Adrenal gland (tissue), 12 donors: Measurements from ENCODE around the gene SYNE2. TPM values are rescaled to one million over a fixed set of nuclear protein-coding genes. Genes with fewer than 3 reads are reported as not detected.
A peak's percentile ranks its signal among the peaks of the same experiment; 100 is the strongest.

Experiments used
- DNase-seq, 7 donors: peaks; one replicate each; pipeline ENCODE4 v3.0.0-alpha.2; 2019 to 2020
- H3K27ac ChIP-seq, 5 donors: fragments of 200-600 bp; sonication (generic) in 4 of 5; 1 replicate in 3 of 5; 2 replicates in 2 of 5; pipeline versions ENCODE4 v1.5.1 to v1.8.0; 2016 to 2020; ENCODE audit warnings: mild to moderate bottlenecking in 1 of 5
- H3K27me3 ChIP-seq: fragments of 200-600 bp; 2 replicates; pipeline ENCODE4 v1.8.0; 2021
- H3K36me3 ChIP-seq, 2 donors: fragments of 200-600 bp; replicated peaks in 1 of 2; 1 replicate in 1 of 2; 2 replicates in 1 of 2; pipeline versions ENCODE4 v1.5.1 to v1.8.0; 2018 to 2022
- H3K4me1 ChIP-seq, 2 donors: fragments of 200-600 bp; replicated peaks in 1 of 2; 1 replicate in 1 of 2; 2 replicates in 1 of 2; pipeline versions ENCODE4 v1.5.1 to v1.8.0; 2018 to 2021
- H3K4me3 ChIP-seq, 4 donors: fragments of 200-600 bp; sonication (generic) in 3 of 4; one replicate each; pipeline ENCODE4 v1.5.1; 2016 to 2018
- H3K9me3 ChIP-seq, 3 donors: fragments of 200-600 bp; sonication (generic) in 1 of 3; replicated peaks in 1 of 3; 1 replicate in 2 of 3; 2 replicates in 1 of 3; pipeline versions ENCODE4 v1.5.1 to v1.8.0; 2016 to 2021
- CTCF ChIP-seq, 6 experiments: fragments of 450-650 bp in 4 of 6; fragments of 200-600 bp in 2 of 6; sonication (generic) in 1 of 6; IDR thresholded peaks; 1 replicate in 5 of 6; 2 replicates in 1 of 6; pipeline versions ENCODE4 v1.5.1 to v1.8.0; 2016 to 2021; ENCODE audit warnings: antibody characterized with exemption in 6 of 6, mild to moderate bottlenecking in 2 of 6, moderate library complexity in 1 of 6
- POLR2A ChIP-seq, 2 donors: fragments of 450-650 bp; IDR thresholded peaks; one replicate each; pipeline ENCODE4 v1.6.1; 2017; ENCODE audit warnings: antibody characterized with exemption in 2 of 2, mild to moderate bottlenecking in 2 of 2, moderate library complexity in 1 of 2
- WGBS, 4 donors: extraction: QIAGEN DNeasy Blood & Tissue Kit in 2 of 4; methylation state at CpG; one replicate each; pipeline versions ENCODE4 v1.1.5 to v1.1.7; 2013 to 2017; 5-methylcytosine and 5-hydroxymethylcytosine counted together
- intact Hi-C, 2 donors: fragments of 100-400 bp; cut with DNase I; formaldehyde crosslinking; loops; one replicate each; pipeline versions ENCODE4 v1.14.1 to v1.15.0; 2022 to 2023
- polyA plus RNA-seq, 3 donors: library from polyadenylated mRNA; stranded (reverse); fragments of 200-250 nt in 2 of 3; fragments of 350-450 nt in 1 of 3; fragmentation: Illumina TruSeq in 1 of 3; extraction: RNeasy Lipid Tissue Mini Kit (QIAGEN cat#74804) in 1 of 3; gene quantifications; one replicate each; pipeline ENCODE4 v1.2.3, GENCODE V29; 2013 to 2014
- total RNA-seq, 9 donors: library from RNA; depleted of rRNA in 4 of 9; stranded (reverse); fragments of >200 nt in 4 of 9; fragments of 120-200 nt in 1 of 9; fragmentation: NEBNext Ultra II Directional in 1 of 9; extraction: Animal tissue kit (Norgen Biotek cat#: 25700) in 1 of 9; gene quantifications; one replicate each; pipeline versions ENCODE4 v1.1.0 to v1.2.4, GENCODE V29; 2013 to 2023
- donor health status: healthy with polysubstance abuse.
- donor health status: Bipolar disorder and iron deficiency.
- donor health status: DM: yes; HTN: yes; CAD: no.
- donor health status: DM: no; HTN: no; CAD: no.
- donor health status: DM: no; HTN: no; CAD: no.
- donor health status: DM: yes; HTN: yes; CAD: no.

SYNE2 gene
- total and polyA plus RNA-seq, 12 donors, result 21.4 to 140 (median 56.1) TPM

DNA sequence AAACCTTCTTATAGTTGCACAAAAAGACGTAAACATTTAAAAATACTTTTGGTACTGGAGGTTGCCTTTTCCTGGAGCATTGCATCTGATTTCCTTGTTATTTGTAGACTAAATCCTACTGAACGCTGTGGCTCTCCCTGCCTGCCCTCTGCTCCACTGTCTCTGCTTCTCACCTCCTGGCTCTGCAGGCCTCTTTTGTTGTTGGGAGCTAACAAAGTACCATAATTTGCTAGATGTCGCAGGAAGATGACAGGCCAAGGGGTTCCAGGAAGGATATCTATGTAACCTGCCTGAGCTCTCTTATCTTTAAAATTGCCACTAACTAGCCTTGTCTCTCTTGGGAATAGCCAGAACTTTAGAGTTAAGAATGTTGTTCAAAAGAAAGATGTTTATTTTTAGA, 21.4 kb downstream of the SYNE2 start:
- WGBS, 4 donors, result 62 to 71% (median 69%) methylated on average over 3 of the region's 3 CpGs
- intact Hi-C loops, result no loop called here
- H3K27ac ChIP-seq, result peak overlapping the region in 2 of 5 donors; percentile 48 to 69

GRCh38 chr14:63875311-63875710, 22.5 kb downstream of the SYNE2 start:
- peak overlapping the region in 1 of 5 donors; percentile 67 for H3K27ac ChIP-seq
- DNase-seq, result peak in 1 of 7 donors; percentile 21
- no peak for TF ChIP-seq POLR2A (IDR thresholded peaks at IDR 0.05)
- no peak for TF ChIP-seq CTCF (IDR thresholded peaks at IDR 0.05)

More for the DNA sequence above, 21.4 kb downstream of the SYNE2 start:
- Histone ChIP-seq H3K9me3 (no peaks in the 10 kb centered on the region), H3K4me1 (peaks cover 6 to 24% of the 10 kb centered on the region in 2 donors), H3K4me3 (no peak overlapping the region), H3K27me3 (no peaks in the 10 kb centered on the region), H3K36me3 (no peaks in the 10 kb centered on the region)
- TF ChIP-seq CTCF (IDR thresholded peaks at IDR 0.05) (no peak), POLR2A (IDR thresholded peaks at IDR 0.05) (no peak)
- no peak for DNase-seq

GRCh38 chr14:63877550-63877939, 24.7 kb downstream of the SYNE2 start:
- Histone ChIP-seq H3K9me3 (no peaks in the 10 kb centered on the region), H3K27me3 (no peaks in the 10 kb centered on the region), H3K4me3 (no peak overlapping the region), H3K36me3 (no peaks in the 10 kb centered on the region), H3K27ac (peak overlapping the region in 1 of 5 donors; percentile 56), H3K4me1 (peaks cover 6 to 24% of the 10 kb centered on the region in 2 donors)
- WGBS, 4 donors, result 95 to 100% (median 97%) methylated on average over 3 of the region's 3 CpGs
- no peak for DNase-seq
- TF ChIP-seq CTCF (IDR thresholded peaks at IDR 0.05), result no peak
- no peak for TF ChIP-seq POLR2A (IDR thresholded peaks at IDR 0.05)
- intact Hi-C loops, result no loop called here

More at GRCh38 chr14:63875311-63875710, 22.5 kb downstream of the SYNE2 start:
- intact Hi-C loops, result no loop called here
- Histone ChIP-seq H3K27me3 (no peaks in the 10 kb centered on the region), H3K36me3 (no peaks in the 10 kb centered on the region), H3K4me1 (peaks cover 6 to 24% of the 10 kb centered on the region in 2 donors), H3K9me3 (no peaks in the 10 kb centered on the region), H3K4me3 (no peak overlapping the region)
- WGBS, 4 donors, result 73 to 89% (median 77%) methylated on average over 2 of the region's 2 CpGs

GRCh38 chr14:63878052-63878451, 25.2 kb downstream of the SYNE2 start:
- no peak for DNase-seq
- Histone ChIP-seq H3K27ac (peak overlapping the region in 1 of 5 donors; percentile 8), H3K36me3 (no peaks in the 10 kb centered on the region), H3K9me3 (no peaks in the 10 kb centered on the region), H3K27me3 (no peaks in the 10 kb centered on the region), H3K4me1 (peaks cover 6 to 24% of the 10 kb centered on the region in 2 donors), H3K4me3 (no peak overlapping the region)
- WGBS, 4 donors, result 91 to 100% (median 97%) methylated on average over 3 of the region's 3 CpGs
- TF ChIP-seq POLR2A (IDR thresholded peaks at IDR 0.05) (no peak), CTCF (IDR thresholded peaks at IDR 0.05) (no peak)
- intact Hi-C loops, result no loop called here
